ENCODE data around the gene KHNYN.
"Not testable (repeated sequence)": the region's sequence is repeated elsewhere in the genome, so short reads cannot be mapped to it uniquely, and the experiment has no call there.

- TF ChIP-seq POLR2A (IDR thresholded peaks at IDR 0.05), result not testable (repeated sequence)
- TF ChIP-seq, protein P1, sequence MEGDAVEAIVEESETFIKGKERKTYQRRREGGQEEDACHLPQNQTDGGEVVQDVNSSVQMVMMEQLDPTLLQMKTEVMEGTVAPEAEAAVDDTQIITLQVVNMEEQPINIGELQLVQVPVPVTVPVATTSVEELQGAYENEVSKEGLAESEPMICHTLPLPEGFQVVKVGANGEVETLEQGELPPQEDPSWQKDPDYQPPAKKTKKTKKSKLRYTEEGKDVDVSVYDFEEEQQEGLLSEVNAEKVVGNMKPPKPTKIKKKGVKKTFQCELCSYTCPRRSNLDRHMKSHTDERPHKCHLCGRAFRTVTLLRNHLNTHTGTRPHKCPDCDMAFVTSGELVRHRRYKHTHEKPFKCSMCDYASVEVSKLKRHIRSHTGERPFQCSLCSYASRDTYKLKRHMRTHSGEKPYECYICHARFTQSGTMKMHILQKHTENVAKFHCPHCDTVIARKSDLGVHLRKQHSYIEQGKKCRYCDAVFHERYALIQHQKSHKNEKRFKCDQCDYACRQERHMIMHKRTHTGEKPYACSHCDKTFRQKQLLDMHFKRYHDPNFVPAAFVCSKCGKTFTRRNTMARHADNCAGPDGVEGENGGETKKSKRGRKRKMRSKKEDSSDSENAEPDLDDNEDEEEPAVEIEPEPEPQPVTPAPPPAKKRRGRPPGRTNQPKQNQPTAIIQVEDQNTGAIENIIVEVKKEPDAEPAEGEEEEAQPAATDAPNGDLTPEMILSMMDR (IDR thresholded peaks at IDR 0.05), result not testable (repeated sequence)
Measured at GRCh38 chr14:24482699-24483303, 53.0 kb downstream of the KHNYN start.

Data from lower leg skin (tissue), 3 donors.